OCI-LY3 (cell line): ENCODE measurements around the gene PTPRN2.

Experiments used
- CTCF ChIP-seq: fragments of 200-600, 300-600 bp; sonication (generic); IDR thresholded peaks from 2 replicates; pipeline ENCODE4 v1.5.1; 2014; ENCODE audit warnings: antibody characterized with exemption, low read length, low read depth
- EZH2phosphoT487 ChIP-seq: fragments of 200-600 bp; shearing (Covaris generic); IDR thresholded peaks from 2 replicates; pipeline ENCODE4 v1.6.1; 2018; ENCODE audit warnings: antibody characterized with exemption, mixed run types, low read depth

GRCh38 chr7:158461824-158462223, 125.8 kb downstream of the PTPRN2 start:
- TF ChIP-seq CTCF: no peak
- TF ChIP-seq EZH2phosphoT487: no peak
